Measurements from ENCODE around the gene NCAN. TPM values are rescaled to one million over a fixed set of nuclear protein-coding genes. Genes with fewer than 3 reads are reported as not detected.

The NCAN gene
- total and polyA plus RNA-seq, 2 of the 13 experiments (the other 11 are each of a cell fraction or from before 2014, with no cell fraction given) = not detected

DNA sequence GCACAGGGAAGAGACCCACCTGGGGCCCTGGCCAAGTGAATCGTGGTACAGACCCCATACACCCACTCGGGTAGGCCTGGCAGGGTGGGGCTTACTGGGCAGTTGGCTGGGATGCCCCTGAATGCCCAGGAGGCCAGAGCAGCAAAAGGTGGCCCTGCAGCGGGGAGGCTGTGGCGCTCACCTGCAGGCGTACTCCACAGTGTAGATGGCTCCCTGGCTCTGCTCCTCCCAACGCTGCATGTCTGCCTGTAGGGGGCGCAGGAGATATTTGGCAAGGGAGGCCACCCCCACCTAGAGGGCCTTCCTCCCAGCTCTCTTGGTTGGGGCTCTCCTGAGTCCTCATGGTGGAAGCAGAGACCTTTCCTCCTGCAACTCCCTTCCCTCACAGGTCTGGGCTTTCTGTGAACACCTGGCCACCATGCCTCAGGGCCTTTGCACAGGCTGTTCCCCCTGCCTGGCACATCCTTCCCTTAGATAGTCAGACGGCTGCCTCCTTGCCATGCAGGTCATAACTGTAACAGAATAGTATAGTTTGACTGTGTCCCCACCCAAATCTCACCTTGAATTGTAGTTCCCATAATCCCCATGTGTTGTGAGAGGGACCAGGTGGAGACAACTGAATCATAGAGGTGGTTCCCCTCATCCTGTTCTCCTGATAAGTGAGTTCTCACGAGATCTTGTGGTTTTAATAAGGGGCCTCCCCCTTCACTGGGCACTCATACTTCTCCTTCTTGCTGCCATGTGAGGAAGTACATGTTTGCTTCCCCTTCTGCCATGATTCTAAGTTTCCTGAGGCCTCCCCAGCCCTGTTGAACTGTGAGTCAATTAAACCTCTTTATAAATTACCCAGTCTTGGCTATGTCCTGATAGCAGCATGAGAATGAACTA is 25.7 kb upstream of the NCAN start (continued):
- TF ChIP-seq, protein P1, sequence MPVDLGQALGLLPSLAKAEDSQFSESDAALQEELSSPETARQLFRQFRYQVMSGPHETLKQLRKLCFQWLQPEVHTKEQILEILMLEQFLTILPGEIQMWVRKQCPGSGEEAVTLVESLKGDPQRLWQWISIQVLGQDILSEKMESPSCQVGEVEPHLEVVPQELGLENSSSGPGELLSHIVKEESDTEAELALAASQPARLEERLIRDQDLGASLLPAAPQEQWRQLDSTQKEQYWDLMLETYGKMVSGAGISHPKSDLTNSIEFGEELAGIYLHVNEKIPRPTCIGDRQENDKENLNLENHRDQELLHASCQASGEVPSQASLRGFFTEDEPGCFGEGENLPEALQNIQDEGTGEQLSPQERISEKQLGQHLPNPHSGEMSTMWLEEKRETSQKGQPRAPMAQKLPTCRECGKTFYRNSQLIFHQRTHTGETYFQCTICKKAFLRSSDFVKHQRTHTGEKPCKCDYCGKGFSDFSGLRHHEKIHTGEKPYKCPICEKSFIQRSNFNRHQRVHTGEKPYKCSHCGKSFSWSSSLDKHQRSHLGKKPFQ (CRISPR knock-in tag; IDR thresholded peaks at IDR 0.05; ENCODE audit: insufficient replicate concordance) = no peak
- TF ChIP-seq MAZ (IDR thresholded peaks at IDR 0.05; ENCODE audit: borderline replicate concordance, low read depth, low read length) (peak; percentile 64; the same call in 1 of the 2 replicates), MAZ (CRISPR knock-in tag; IDR thresholded peaks at IDR 0.05; ENCODE audit: low read depth) (0 out of 2 replicates have a peak, but pooled peaks have one; percentile 40), YY1 (IDR thresholded peaks at IDR 0.05; ENCODE audit: insufficient read depth, insufficient replicate concordance, low read depth, low read length) (peak; percentile 16), NCOR1 (IDR thresholded peaks at IDR 0.05; ENCODE audit: borderline replicate concordance, low read length) (no peak), AKAP8 (CRISPR knock-in tag; IDR thresholded peaks at IDR 0.05) (peak; percentile 73; the same call in 1 of the 2 replicates), RELA (CRISPR knock-in tag; IDR thresholded peaks at IDR 0.05) (0 out of 2 replicates have a peak, but pooled peaks have one; percentile 24), KDM1A (CRISPR knock-in tag; IDR thresholded peaks at IDR 0.05) (no peak), ZEB1 (IDR thresholded peaks at IDR 0.05; ENCODE audit: insufficient replicate concordance, low read depth) (no peak), ZNF768 (CRISPR knock-in tag; IDR thresholded peaks at IDR 0.05) (no peak; the same call in 1 of the 2 replicates), ZNF598 (CRISPR knock-in tag; IDR thresholded peaks at IDR 0.05; ENCODE audit: borderline replicate concordance) (no peak), GABPB1 (CRISPR knock-in tag; IDR thresholded peaks at IDR 0.05) (peak; percentile 31; the same call in 1 of the 2 replicates), TAF1 (CRISPR knock-in tag; IDR thresholded peaks at IDR 0.05) (no peak), SP1 (IDR thresholded peaks at IDR 0.05) (no peak), SP1 (CRISPR knock-in tag; IDR thresholded peaks at IDR 0.05) (peak; percentile 37; the same call in 1 of the 2 replicates), PATZ1 (CRISPR knock-in tag; IDR thresholded peaks at IDR 0.05) (peak; percentile 74), AGO2 (optimal IDR thresholded peaks at IDR 0.05; ENCODE audit: low read depth, low read length) (peak; percentile 74), RBFOX2 (IDR thresholded peaks at IDR 0.05; ENCODE audit: low read depth, low read length) (no peak), ZNF432 (CRISPR knock-in tag; IDR thresholded peaks at IDR 0.05; ENCODE audit: borderline replicate concordance) (no peak), ZNF747 (CRISPR knock-in tag; IDR thresholded peaks at IDR 0.05; ENCODE audit: borderline replicate concordance) (no peak), CBX5 (CRISPR knock-in tag; IDR thresholded peaks at IDR 0.05; ENCODE audit: borderline replicate concordance) (peak; percentile 48; the same call in 1 of the 2 replicates), SNAPC2 (CRISPR knock-in tag; IDR thresholded peaks at IDR 0.05) (no peak), ZNF496 (CRISPR knock-in tag; IDR thresholded peaks at IDR 0.05; ENCODE audit: insufficient replicate concordance) (no peak), PCBP1 (IDR thresholded peaks at IDR 0.05; ENCODE audit: borderline replicate concordance, low read depth, low read length) (no peak)
- TF ChIP-seq, protein P2, sequence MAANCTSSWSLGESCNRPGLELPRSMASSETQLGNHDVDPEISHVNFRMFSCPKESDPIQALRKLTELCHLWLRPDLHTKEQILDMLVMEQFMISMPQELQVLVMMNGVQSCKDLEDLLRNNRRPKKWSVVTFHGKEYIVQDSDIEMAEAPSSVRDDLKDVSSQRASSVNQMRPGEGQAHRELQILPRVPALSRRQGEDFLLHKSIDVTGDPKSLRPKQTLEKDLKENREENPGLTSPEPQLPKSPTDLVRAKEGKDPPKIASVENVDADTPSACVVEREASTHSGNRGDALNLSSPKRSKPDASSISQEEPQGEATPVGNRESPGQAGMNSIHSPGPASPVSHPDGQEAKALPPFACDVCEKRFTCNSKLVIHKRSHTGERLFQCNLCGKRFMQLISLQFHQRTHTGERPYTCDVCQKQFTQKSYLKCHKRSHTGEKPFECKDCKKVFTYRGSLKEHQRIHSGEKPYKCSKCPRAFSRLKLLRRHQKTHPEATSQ (CRISPR knock-in tag; IDR thresholded peaks at IDR 0.05; ENCODE audit: borderline replicate concordance) = 0 out of 2 replicates have a peak, but pooled peaks have one; percentile 73

Measured in HepG2 (cell line).